HG03442 (cell line): ENCODE measurements around the gene CCDC78.
A peak's percentile ranks its signal among the peaks of the same experiment; 100 is the strongest.

Experiments used
- ATAC-seq: cut with Tn5 transposase; IDR thresholded peaks from one replicate; pipeline ENCODE4 v1.9.1; 2021; ENCODE audit warnings: mild to moderate bottlenecking, moderate library complexity; ENCODE audit not compliant: unreplicated experiment

Gene CCDC78

DNA sequence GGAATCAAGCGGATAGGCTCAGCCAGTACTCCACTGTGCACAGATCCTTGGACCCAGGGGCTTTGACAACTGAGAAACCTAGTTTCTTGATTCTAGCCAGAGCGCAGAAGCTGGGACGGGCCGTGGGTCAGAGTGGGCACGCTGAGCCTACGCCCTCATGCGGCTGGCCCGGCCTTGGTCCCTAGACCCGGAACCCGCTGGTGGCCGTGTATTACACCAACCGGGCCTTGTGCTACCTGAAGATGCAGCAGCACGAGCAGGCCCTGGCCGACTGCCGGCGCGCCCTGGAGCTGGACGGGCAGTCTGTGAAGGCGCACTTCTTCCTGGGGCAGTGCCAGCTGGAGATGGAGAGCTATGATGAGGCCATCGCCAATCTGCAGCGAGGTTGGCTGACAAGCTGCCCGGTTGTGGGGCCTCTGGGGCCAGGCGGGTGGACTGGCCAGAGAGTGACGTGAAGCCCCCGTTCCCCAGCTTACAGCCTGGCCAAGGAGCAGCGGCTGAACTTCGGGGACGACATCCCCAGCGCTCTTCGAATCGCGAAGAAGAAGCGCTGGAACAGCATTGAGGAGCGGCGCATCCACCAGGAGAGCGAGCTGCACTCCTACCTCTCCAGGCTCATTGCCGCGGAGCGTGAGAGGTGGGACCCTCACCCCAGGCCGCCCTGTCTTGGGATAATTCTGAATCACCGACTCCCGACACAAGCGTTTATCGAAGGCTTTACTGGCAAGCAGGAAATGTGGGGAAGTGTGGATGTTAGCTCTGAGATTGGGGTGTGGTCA, 45.1 kb downstream of the CCDC78 start:
- ATAC-seq: no peak

GRCh38 chr16:680625-680945, 45.7 kb downstream of the CCDC78 start:
- no peak for ATAC-seq

- ATAC-seq: peak; percentile 33
These were observed 46.2 kb downstream of the CCDC78 start, which contains the start of gene STUB1 for GRCh38 chr16:679814-680624. TSS of gene STUB1 (plus strand) at chr16:680410. CDS start at chr16:680526, 116 bp downstream.

DNA sequence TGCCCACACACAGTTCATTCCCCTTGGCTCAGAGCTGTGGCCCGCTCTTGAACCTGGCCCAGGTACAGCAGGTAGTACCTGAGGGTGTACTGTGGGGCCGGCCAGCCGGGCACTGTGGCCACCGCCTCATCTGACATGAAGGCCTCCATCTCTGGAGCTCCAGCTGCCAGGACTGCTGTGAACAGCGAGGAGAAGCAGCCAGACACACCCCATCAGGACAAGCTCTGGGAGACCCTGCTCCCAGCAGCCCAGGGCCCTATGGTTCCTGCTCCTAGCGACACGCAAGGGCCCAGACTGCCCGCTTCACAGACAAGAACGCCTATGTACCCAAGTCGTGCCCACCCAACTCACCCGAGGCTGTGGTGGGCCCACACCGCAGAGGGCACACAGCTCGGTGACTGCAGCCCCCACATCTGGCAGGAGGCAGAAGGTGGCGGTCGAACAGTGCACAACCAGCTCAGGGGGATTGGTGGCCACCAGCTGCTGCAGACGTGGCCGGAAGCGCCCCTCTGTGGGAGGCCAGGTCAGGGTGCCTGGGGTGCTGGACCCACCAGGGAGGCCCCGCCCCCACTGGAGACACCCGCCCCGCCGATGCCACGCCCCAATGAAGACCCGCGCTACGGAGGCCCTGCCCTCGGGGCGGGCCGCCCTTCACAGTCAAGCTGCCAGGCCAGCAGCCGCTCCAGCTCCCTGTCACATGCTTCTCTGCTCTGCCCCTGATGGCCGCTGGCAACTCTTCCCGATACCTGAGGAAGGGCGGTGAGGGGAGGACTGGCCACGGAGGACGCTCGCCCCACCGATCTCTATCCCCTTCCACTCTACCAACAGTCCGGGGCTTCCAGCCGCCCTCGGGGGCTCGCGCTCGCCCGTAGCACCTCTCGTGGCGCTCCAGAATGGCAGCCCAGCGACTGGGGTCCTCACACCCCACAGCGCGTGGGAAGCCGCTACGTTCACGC, 47.1 kb downstream of the CCDC78 start:
- ATAC-seq: no peak

DNA sequence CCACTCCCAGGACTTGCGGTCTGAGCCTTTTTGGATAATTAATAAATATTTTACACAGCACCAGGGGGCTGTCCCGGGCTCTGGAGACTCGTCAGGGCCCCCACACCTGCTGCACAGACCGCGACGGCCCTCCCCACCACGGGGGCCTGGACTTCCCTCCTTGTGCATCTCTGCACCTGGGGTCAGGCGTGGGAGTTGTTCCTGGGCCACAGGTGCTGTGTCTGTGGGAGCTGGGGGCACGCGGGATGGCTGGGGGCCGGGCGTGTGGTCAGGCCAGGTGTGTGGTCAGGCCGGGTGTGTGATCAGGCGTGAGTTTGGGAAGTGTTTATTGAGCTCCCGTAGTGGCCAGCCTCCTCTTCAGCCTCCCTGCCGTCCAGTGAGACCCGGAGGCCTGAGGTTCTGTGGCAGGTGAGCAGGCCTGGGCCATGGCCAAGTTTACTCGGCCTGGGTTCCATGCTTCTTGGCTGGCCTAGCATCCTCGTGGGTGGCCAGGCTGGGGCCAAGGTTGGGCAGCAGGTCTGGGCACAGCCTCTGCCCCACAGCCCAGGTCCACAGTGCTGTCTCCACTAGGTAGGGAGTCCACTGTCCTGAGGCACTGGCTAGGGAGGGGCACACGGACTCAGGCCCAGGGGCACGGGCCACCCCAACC, 47.9 kb downstream of the CCDC78 start:
- ATAC-seq: no peak

DNA sequence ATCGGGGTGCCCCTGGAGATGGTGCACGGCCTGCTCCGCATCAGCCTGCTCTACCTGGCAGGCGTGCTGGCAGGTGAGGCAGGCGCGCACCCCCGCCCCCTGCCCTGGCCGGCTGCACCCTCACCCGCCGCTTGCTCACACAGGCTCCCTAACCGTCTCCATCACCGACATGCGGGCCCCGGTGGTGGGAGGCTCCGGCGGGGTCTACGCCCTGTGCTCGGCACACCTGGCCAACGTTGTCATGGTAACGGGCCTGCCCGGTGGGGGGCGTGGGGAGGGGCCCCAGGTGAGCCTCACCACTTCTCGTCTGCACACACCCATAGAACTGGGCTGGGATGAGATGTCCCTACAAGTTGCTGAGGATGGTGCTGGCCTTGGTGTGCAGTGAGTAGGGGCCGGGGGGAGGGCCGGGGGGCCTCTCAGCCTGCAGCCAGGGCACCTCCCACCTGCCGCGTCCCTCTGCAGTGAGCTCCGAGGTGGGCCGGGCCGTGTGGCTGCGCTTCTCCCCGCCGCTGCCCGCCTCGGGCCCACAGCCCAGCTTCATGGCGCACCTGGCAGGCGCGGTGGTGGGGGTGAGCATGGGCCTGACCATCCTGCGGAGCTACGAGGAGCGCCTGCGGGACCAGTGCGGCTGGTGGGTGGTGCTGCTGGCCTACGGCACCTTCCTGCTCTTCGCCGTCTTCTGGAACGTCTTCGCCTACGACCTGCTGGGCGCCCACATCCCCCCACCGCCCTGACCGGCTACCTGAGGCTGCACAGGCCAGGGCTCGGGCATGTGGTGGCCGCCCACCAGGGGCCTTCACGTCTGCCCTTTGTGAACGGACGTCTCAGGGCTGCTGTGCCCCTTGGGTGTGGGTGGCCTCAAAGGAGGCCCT, 48.7 kb downstream of the CCDC78 start:
- no peak for ATAC-seq

DNA sequence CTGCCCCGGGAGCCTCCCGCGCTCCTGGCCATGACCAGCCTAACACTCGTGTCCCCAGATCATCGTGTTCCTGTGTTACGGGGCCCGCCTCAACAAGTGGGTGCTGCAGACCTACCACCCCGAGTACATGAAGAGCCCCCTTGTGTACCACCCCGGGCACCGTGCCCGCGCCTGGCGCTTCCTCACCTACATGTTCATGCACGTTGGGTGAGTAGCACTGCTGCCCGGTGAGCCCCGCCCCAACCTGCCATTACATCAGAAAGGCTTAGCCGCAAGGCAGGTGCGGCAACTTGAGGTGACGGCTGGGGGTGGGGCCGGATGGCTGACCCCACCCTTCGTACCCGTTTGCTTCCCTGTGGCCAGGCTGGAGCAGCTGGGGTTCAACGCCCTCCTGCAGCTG, 49.3 kb downstream of the CCDC78 start:
- ATAC-seq: no peak

- no peak for ATAC-seq
These were observed 49.7 kb downstream of the CCDC78 start for GRCh38 chr16:676565-676902.

- no peak for ATAC-seq
These were observed 50.2 kb downstream of the CCDC78 start for GRCh38 chr16:675884-676564.

- ATAC-seq: no peak
These were observed 51.0 kb downstream of the CCDC78 start, which contains the start of gene RHBDL1 for GRCh38 chr16:674968-675883. TSS of gene RHBDL1 (plus strand) at chr16:675671. CDS start at chr16:675791, 120 bp downstream.

- ATAC-seq: no peak
These were observed 51.9 kb downstream of the CCDC78 start for GRCh38 chr16:674214-674881.

DNA sequence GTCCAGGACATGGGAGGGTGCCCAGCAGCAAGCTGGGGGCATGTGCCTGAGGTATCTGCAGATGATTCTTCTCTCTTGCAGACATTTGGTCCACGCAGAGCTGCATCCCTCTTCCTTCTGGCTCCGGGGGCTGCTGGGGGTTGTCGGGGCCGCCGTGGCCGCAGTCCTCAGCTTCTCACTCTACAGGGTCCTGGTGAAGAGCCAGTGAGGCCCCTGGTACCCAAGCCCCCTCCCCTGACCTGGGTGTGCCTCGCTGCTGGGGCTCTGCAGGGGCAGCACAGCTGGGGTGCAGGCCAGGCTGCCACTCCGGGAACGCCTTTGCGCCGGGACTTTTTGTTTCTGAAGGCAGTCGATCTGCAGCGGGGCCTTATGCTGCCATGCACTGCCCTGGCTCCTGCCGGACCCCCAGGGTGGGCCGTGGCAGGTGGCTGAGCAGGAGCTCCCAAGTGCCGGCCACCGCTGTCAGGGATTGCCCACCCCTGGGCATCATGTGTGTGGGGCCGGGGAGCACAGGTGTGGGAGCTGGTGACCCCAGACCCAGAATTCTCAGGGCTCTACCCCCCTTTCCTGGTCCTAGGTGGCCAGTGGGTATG, 52.7 kb downstream of the CCDC78 start:
- ATAC-seq: no peak

DNA sequence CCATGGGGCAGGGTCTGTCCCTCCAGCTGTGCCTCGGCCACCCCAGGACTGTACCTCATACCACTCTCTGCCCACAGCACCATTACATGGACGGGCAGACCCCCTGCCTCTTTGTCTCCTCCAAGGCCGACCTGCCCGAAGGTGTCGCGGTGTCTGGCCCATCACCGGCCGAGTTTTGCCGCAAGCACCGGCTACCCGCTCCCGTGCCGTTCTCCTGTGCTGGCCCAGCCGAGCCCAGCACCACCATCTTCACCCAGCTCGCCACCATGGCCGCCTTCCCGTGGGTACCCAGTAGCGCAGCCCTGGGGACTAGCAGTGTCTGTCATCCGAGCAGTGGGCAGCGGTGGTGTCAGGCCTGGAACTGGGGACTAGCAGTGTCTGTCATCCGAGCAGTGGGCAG, 53.4 kb downstream of the CCDC78 start:
- no peak for ATAC-seq
